CD4-positive, CD25-positive, alpha-beta regulatory T cell (primary cell): ENCODE results near the gene F2RL1. TPM values are rescaled to one million over a fixed set of nuclear protein-coding genes. Genes with fewer than 3 reads are reported as not detected.
"Not testable (repeated sequence)": the region's sequence is repeated elsewhere in the genome, so short reads cannot be mapped to it uniquely, and the experiment has no call there.

ENCODE experiments used
- ATAC-seq, 2 donors: fragments of 150-1000 bp; cut with Tn5 transposase; one replicate each; pipeline ENCODE4 v1.10.0; 2021; ENCODE audit warnings: low read depth in 2 of 2, moderate number of reproducible peaks in 2 of 2, moderate library complexity in 1 of 2
- DNase-seq, 3 donors: peaks; one replicate each; pipeline versions ENCODE4 v3.0.0 to v3.0.0-alpha.2; 2012 to 2022; ENCODE audit warnings: mixed read lengths in 1 of 3
- H3K27ac ChIP-seq: one replicate; pipeline ENCODE4 v1.7.0; 2013; ENCODE audit warnings: mild to moderate bottlenecking, low read length; ENCODE audit not compliant: insufficient read depth, poor library complexity, severe bottlenecking
- H3K27me3 ChIP-seq: one replicate; pipeline ENCODE4 v1.7.0; 2013; ENCODE audit warnings: low read length; ENCODE audit not compliant: control insufficient read depth, insufficient read depth
- H3K36me3 ChIP-seq: one replicate; pipeline ENCODE4 v1.7.0; 2013; ENCODE audit warnings: mild to moderate bottlenecking, low read length, moderate library complexity; ENCODE audit not compliant: control insufficient read depth, insufficient read depth
- H3K4me1 ChIP-seq: 2 replicates; pipeline ENCODE4 v1.7.0; 2013; ENCODE audit warnings: mild to moderate bottlenecking, low read length; ENCODE audit not compliant: insufficient read depth, control insufficient read depth, poor library complexity, severe bottlenecking
- H3K4me3 ChIP-seq: one replicate; pipeline ENCODE4 v1.7.0; 2013; ENCODE audit warnings: low read depth, mild to moderate bottlenecking, low read length, moderate library complexity
- H3K9me3 ChIP-seq, 2 experiments: 1 replicate in 1 of 2; 2 replicates in 1 of 2; pipeline ENCODE4 v1.7.0; 2013; ENCODE audit warnings: low read length in 2 of 2, mild to moderate bottlenecking in 1 of 2, moderate library complexity in 1 of 2; ENCODE audit not compliant: control insufficient read depth in 2 of 2
- H3K27ac Mint-ChIP-seq, 3 donors: one replicate each; pipeline ENCODE4 v1.8.0; 2020 to 2022; ENCODE audit warnings: mild to moderate bottlenecking in 3 of 3, mixed read lengths in 3 of 3, moderate library complexity in 2 of 3
- H3K27me3 Mint-ChIP-seq: one replicate; pipeline ENCODE4 v1.8.0; 2022; ENCODE audit warnings: mild to moderate bottlenecking, mixed read lengths
- H3K36me3 Mint-ChIP-seq: one replicate; pipeline ENCODE4 v1.8.0; 2020; ENCODE audit warnings: mixed read lengths
- H3K4me1 Mint-ChIP-seq, 4 donors: one replicate each; pipeline ENCODE4 v1.8.0; 2020 to 2022; ENCODE audit warnings: mixed read lengths in 4 of 4, mild to moderate bottlenecking in 1 of 4
- H3K4me3 Mint-ChIP-seq, 4 donors: one replicate each; pipeline ENCODE4 v1.8.0; 2020 to 2022; ENCODE audit warnings: mild to moderate bottlenecking in 4 of 4, mixed read lengths in 4 of 4, moderate library complexity in 3 of 4
- H3K9me3 Mint-ChIP-seq, 7 donors: one replicate each; pipeline ENCODE4 v1.8.0; 2020 to 2022; ENCODE audit warnings: mixed read lengths in 7 of 7, mild to moderate bottlenecking in 3 of 7, moderate library complexity in 2 of 7
- polyA plus RNA-seq, 4 donors: library from polyadenylated mRNA; unstranded; fragments of 300-500 nt; fragmentation: Illumina TruSeq; gene quantifications; one replicate each; pipeline ENCODE4 v1.2.3, GENCODE V29; 2021
- total RNA-seq: library from RNA; stranded (reverse); gene quantifications from one replicate; pipeline ENCODE4 v1.2.3, GENCODE V29; 2022

The F2RL1 gene
- total and polyA plus RNA-seq, 5 donors from 2014 or later, result 1.6 to 9.9 (median 5.7) TPM

GRCh38 chr5:76853741-76854140, 34.9 kb downstream of the F2RL1 start:
- peak overlapping the region; percentile 26 to 89 (median 65) for H3K27ac Mint-ChIP-seq
- H3K9me3 Mint-ChIP-seq, H3K9me3 ChIP-seq, H3K27me3 ChIP-seq, H3K36me3 ChIP-seq, ATAC-seq, H3K27ac ChIP-seq, DNase-seq, H3K27me3 Mint-ChIP-seq, H3K4me3 ChIP-seq: not testable (repeated sequence)
- peaks cover 50% of the 10 kb centered on the region for H3K4me1 ChIP-seq
- H3K4me3 Mint-ChIP-seq, result peak overlapping the region in 3 of 4 donors; percentile 15 to 70 (median 25)
- H3K36me3 Mint-ChIP-seq, result peaks cover 12% of the 10 kb centered on the region
- H3K4me1 Mint-ChIP-seq, result peaks cover 39 to 83% (median 54%) of the 10 kb centered on the region in 4 donors

- Mint-ChIP-seq H3K9me3 (peaks cover 0 to 9% (median 2%) of the 10 kb centered on the region in 7 donors), H3K4me1 (peaks cover 38 to 74% (median 53%) of the 10 kb centered on the region in 4 donors), H3K27ac (peak overlapping the region; percentile 65 to 98 (median 89)), H3K27me3 (no peaks in the 10 kb centered on the region), H3K4me3 (peak overlapping the region in 2 of 4 donors; percentile 24 to 49), H3K36me3 (peaks cover 12% of the 10 kb centered on the region)
- no peaks in the 10 kb centered on the region for H3K9me3 ChIP-seq
- H3K4me3 ChIP-seq, result no peak overlapping the region
- H3K27me3 ChIP-seq, result no peaks in the 10 kb centered on the region
- DNase-seq (no peak), ATAC-seq (no peak)
- H3K36me3 ChIP-seq, result no peaks in the 10 kb centered on the region
- peaks cover 44% of the 10 kb centered on the region for H3K4me1 ChIP-seq
- no peak overlapping the region for H3K27ac ChIP-seq
These were observed 35.8 kb downstream of the F2RL1 start for GRCh38 chr5:76854644-76855043.

- H3K4me1 ChIP-seq, result peaks cover 35% of the 10 kb centered on the region
- H3K36me3 ChIP-seq, H3K9me3 ChIP-seq, H3K27me3 ChIP-seq, H3K9me3 Mint-ChIP-seq, ATAC-seq, H3K27ac ChIP-seq, H3K27me3 Mint-ChIP-seq, DNase-seq: not testable (repeated sequence)
- peak overlapping the region; percentile 89 to 98 (median 90) for H3K27ac Mint-ChIP-seq
- peak overlapping the region; percentile 29 for H3K4me3 ChIP-seq
- peak overlapping the region in 3 of 4 donors; percentile 22 to 75 (median 49) for H3K4me3 Mint-ChIP-seq
- peaks cover 34 to 66% (median 45%) of the 10 kb centered on the region in 4 donors for H3K4me1 Mint-ChIP-seq
- H3K36me3 Mint-ChIP-seq, result peaks cover 12% of the 10 kb centered on the region
These were observed 36.7 kb downstream of the F2RL1 start for GRCh38 chr5:76855501-76855900.

- no peaks in the 10 kb centered on the region for H3K27me3 Mint-ChIP-seq
- ATAC-seq (peak; percentile 94 to 96), DNase-seq (peak in 2 of 3 donors; percentile 41 to 92)
- Histone ChIP-seq H3K27ac (peak overlapping the region; percentile 53), H3K36me3 (no peaks in the 10 kb centered on the region), H3K4me3 (peak overlapping the region; percentile 29), H3K9me3 (no peaks in the 10 kb centered on the region), H3K4me1 (peaks cover 30% of the 10 kb centered on the region), H3K27me3 (no peaks in the 10 kb centered on the region)
- H3K27ac Mint-ChIP-seq, result peak overlapping the region; percentile 89 to 98 (median 90)
- H3K4me1 Mint-ChIP-seq, result peaks cover 34 to 61% (median 42%) of the 10 kb centered on the region in 4 donors
- peaks cover 12% of the 10 kb centered on the region for H3K36me3 Mint-ChIP-seq
- peaks cover 0 to 9% (median 2%) of the 10 kb centered on the region in 7 donors for H3K9me3 Mint-ChIP-seq
- peak overlapping the region; percentile 49 to 78 (median 70) for H3K4me3 Mint-ChIP-seq
These were observed 37.1 kb downstream of the F2RL1 start for GRCh38 chr5:76855961-76856360.

GRCh38 chr5:76856800-76857199, 38.0 kb downstream of the F2RL1 start:
- not testable (repeated sequence) for H3K27ac ChIP-seq, ATAC-seq, H3K9me3 Mint-ChIP-seq, DNase-seq, H3K36me3 ChIP-seq, H3K9me3 ChIP-seq, H3K27me3 Mint-ChIP-seq, H3K27me3 ChIP-seq
- H3K4me1 Mint-ChIP-seq, result peaks cover 29 to 53% (median 34%) of the 10 kb centered on the region in 4 donors
- H3K36me3 Mint-ChIP-seq, result peaks cover 12% of the 10 kb centered on the region
- peak overlapping the region; percentile 89 to 98 (median 90) for H3K27ac Mint-ChIP-seq
- peaks cover 22% of the 10 kb centered on the region for H3K4me1 ChIP-seq
- peak overlapping the region in 1 of 4 donors; percentile 65 for H3K4me3 Mint-ChIP-seq
- H3K4me3 ChIP-seq, result peak overlapping the region; percentile 29

- Mint-ChIP-seq H3K4me3 (no peak overlapping the region), H3K4me1 (peaks cover 15 to 27% (median 18%) of the 10 kb centered on the region in 4 donors), H3K36me3 (peaks cover 6% of the 10 kb centered on the region), H3K27ac (no peak overlapping the region), H3K27me3 (no peaks in the 10 kb centered on the region), H3K9me3 (peaks cover 0 to 7% (median 0%) of the 10 kb centered on the region in 7 donors)
- H3K27me3 ChIP-seq, result no peaks in the 10 kb centered on the region
- no peak overlapping the region for H3K27ac ChIP-seq
- ATAC-seq, result no peak
- no peak overlapping the region for H3K4me3 ChIP-seq
- no peaks in the 10 kb centered on the region for H3K36me3 ChIP-seq
- H3K4me1 ChIP-seq, result peaks cover 21% of the 10 kb centered on the region
- DNase-seq, result no peak
- H3K9me3 ChIP-seq, result no peaks in the 10 kb centered on the region
These were observed 40.9 kb downstream of the F2RL1 start for GRCh38 chr5:76859591-76860247.

GRCh38 chr5:76861612-76862011, 42.8 kb downstream of the F2RL1 start:
- H3K27ac Mint-ChIP-seq, result no peak overlapping the region
- peaks cover 4% of the 10 kb centered on the region for H3K4me1 ChIP-seq
- no peaks in the 10 kb centered on the region for H3K36me3 ChIP-seq
- no peaks in the 10 kb centered on the region for H3K27me3 Mint-ChIP-seq
- peaks cover under 1 to 8% (median 2%) of the 10 kb centered on the region in 4 donors for H3K4me1 Mint-ChIP-seq
- no peaks in the 10 kb centered on the region for H3K27me3 ChIP-seq
- H3K27ac ChIP-seq, result no peak overlapping the region
- no peaks in the 10 kb centered on the region for H3K9me3 Mint-ChIP-seq
- no peaks in the 10 kb centered on the region for H3K9me3 ChIP-seq
- no peak overlapping the region for H3K4me3 Mint-ChIP-seq
- DNase-seq (no peak), ATAC-seq (no peak)
- no peaks in the 10 kb centered on the region for H3K36me3 Mint-ChIP-seq
- H3K4me3 ChIP-seq, result no peak overlapping the region

- ATAC-seq (no peak), DNase-seq (no peak)
- no peaks in the 10 kb centered on the region for H3K4me1 ChIP-seq
- no peaks in the 10 kb centered on the region for H3K9me3 ChIP-seq
- peaks cover 0 to 3% (median under 1%) of the 10 kb centered on the region in 4 donors for H3K4me1 Mint-ChIP-seq
- no peaks in the 10 kb centered on the region for H3K36me3 Mint-ChIP-seq
- H3K9me3 Mint-ChIP-seq, result no peaks in the 10 kb centered on the region
- no peak overlapping the region for H3K4me3 Mint-ChIP-seq
- H3K27ac ChIP-seq, result no peak overlapping the region
- H3K4me3 ChIP-seq, result no peak overlapping the region
- no peak overlapping the region for H3K27ac Mint-ChIP-seq
- no peaks in the 10 kb centered on the region for H3K36me3 ChIP-seq
- H3K27me3 ChIP-seq, result no peaks in the 10 kb centered on the region
- no peaks in the 10 kb centered on the region for H3K27me3 Mint-ChIP-seq
These were observed 44.2 kb downstream of the F2RL1 start for GRCh38 chr5:76863001-76863400.
